Pancreas (tissue), 10 donors: Measurements from ENCODE around the gene NPTXR. TPM values are rescaled to one million over a fixed set of nuclear protein-coding genes. Genes with fewer than 3 reads are reported as not detected.

Experiments
- ATAC-seq, 4 donors: fragments of 200-7000 bp; cut with Tn5 transposase; one replicate each; pipeline versions ENCODE4 v1.8.0 to v1.9.1; 2020; ENCODE audit warnings: mild to moderate bottlenecking in 4 of 4, moderate library complexity in 4 of 4
- DNase-seq, 6 donors: peaks; one replicate each; pipeline ENCODE4 v3.0.0-alpha.2; 2020
- FAIRE-seq: peaks from 2 replicates; lab custom pipeline; 2012; peaks lifted over from hg19 to GRCh38; lab: Jason Lieb, UNC
- H3K27ac ChIP-seq, 4 donors: fragments of 200-600 bp; sonication (generic); 1 replicate in 3 of 4; 2 replicates in 1 of 4; pipeline versions ENCODE4 v1.5.0 to v1.8.0; 2020
- H3K27me3 ChIP-seq, 4 donors: fragments of 200-600 bp; one replicate each; pipeline ENCODE4 v1.8.0; 2021
- H3K36me3 ChIP-seq, 3 donors: fragments of 200-600 bp; sonication (generic) in 1 of 3; one replicate each; pipeline versions ENCODE4 v1.5.0 to v1.8.0; 2020 to 2021
- H3K4me1 ChIP-seq, 3 donors: fragments of 200-600 bp; one replicate each; pipeline ENCODE4 v1.8.0; 2021
- H3K4me3 ChIP-seq, 4 donors: fragments of 200-600 bp; sonication (generic) in 2 of 4; one replicate each; pipeline versions ENCODE4 v1.5.0 to v1.8.0; 2020 to 2021
- H3K9me3 ChIP-seq, 4 donors: fragments of 200-600 bp; one replicate each; pipeline ENCODE4 v1.8.0; 2021
- CTCF ChIP-seq, 4 donors: fragments of 200-600 bp; sonication (generic) in 3 of 4; IDR thresholded peaks; one replicate each; pipeline versions ENCODE4 v1.5.0 to v1.8.0; 2021; ENCODE audit warnings: antibody characterized with exemption in 4 of 4
- WGBS, 2 donors: extraction: QIAGEN DNeasy Blood & Tissue Kit; methylation state at CpG; one replicate each; pipeline ENCODE4 v1.1.7; 2013; 5-methylcytosine and 5-hydroxymethylcytosine counted together
- intact Hi-C, 3 donors: fragments of 100-400 bp; cut with DNase I; formaldehyde crosslinking; loops; one replicate each; pipeline versions ENCODE4 v1.11.1 to v1.14.2; 2022
- polyA plus RNA-seq, 2 donors: library from polyadenylated mRNA; stranded (reverse); fragments of 200-250 nt; gene quantifications; one replicate each; pipeline ENCODE4 v1.2.3, GENCODE V29; 2013
- total RNA-seq, 6 donors: library from RNA; stranded (reverse); fragmentation: NEBNext Ultra II Directional in 4 of 6; extraction: Animal tissue kit (Norgen Biotek cat#: 25700) in 4 of 6; gene quantifications; one replicate each; pipeline versions ENCODE4 v1.2.1 to v1.2.4, GENCODE V29; 2021 to 2023
- donor health status: healthy with polysubstance abuse.
- donor health status: DM: no; HTN: no; CAD: no; lungs with moderate emphysema.
- donor health status: DM: no; HTN: no; CAD: no.
- donor health status: control.
- donor health status: control.
- donor health status: Bipolar disorder and iron deficiency.
- donor health status: DM: yes; HTN: yes; CAD: no.
- donor health status: DM: no; HTN: no; CAD: no.
- donor health status: DM: no; HTN: no; CAD: no.
- donor health status: DM: yes; HTN: yes; CAD: no.

The NPTXR gene
- total and polyA plus RNA-seq, 8 donors: 3.0 to 11.0 (median 5.3) TPM

GRCh38 chr22:38834991-38835390, 8.8 kb downstream of the NPTXR start:
- H3K36me3 ChIP-seq: no peaks in the 10 kb centered on the region
- no peak overlapping the region for H3K4me3 ChIP-seq
- no peaks in the 10 kb centered on the region for H3K27me3 ChIP-seq
- H3K4me1 ChIP-seq: no peaks in the 10 kb centered on the region
- peak in 2 of 4 donors; percentile 22 to 42 for ATAC-seq
- intact Hi-C loops: no loop called here
- 76 to 78% methylated on average over 5 of the region's 5 CpGs for WGBS, 2 donors
- TF ChIP-seq CTCF (IDR thresholded peaks at IDR 0.05): no peak
- no peak overlapping the region for H3K27ac ChIP-seq
- no peaks in the 10 kb centered on the region for H3K9me3 ChIP-seq
- FAIRE-seq: no peak
- peak in 1 of 6 donors; percentile 29 for DNase-seq

- Histone ChIP-seq H3K36me3 (no peaks in the 10 kb centered on the region), H3K9me3 (no peaks in the 10 kb centered on the region), H3K4me3 (no peak overlapping the region), H3K27me3 (no peaks in the 10 kb centered on the region), H3K27ac (no peak overlapping the region), H3K4me1 (no peaks in the 10 kb centered on the region)
- intact Hi-C loops: no loop called here
- 84 to 96% methylated on average over 13 of the region's 13 CpGs for WGBS, 2 donors
- FAIRE-seq (no peak), DNase-seq (no peak), ATAC-seq (no peak)
- TF ChIP-seq CTCF (IDR thresholded peaks at IDR 0.05): no peak
Observed at GRCh38 chr22:38834215-38834953, 9.4 kb downstream of the NPTXR start.

GRCh38 chr22:38833061-38833460, 10.8 kb downstream of the NPTXR start:
- 75 to 86% methylated on average over 3 of the region's 3 CpGs for WGBS, 2 donors
- Histone ChIP-seq H3K4me3 (no peak overlapping the region), H3K27ac (no peak overlapping the region), H3K4me1 (no peaks in the 10 kb centered on the region), H3K36me3 (no peaks in the 10 kb centered on the region), H3K9me3 (no peaks in the 10 kb centered on the region), H3K27me3 (no peaks in the 10 kb centered on the region)
- intact Hi-C loops: no loop called here
- no peak for TF ChIP-seq CTCF (IDR thresholded peaks at IDR 0.05)
- ATAC-seq (no peak), DNase-seq (no peak), FAIRE-seq (no peak)

- FAIRE-seq: no peak
- Histone ChIP-seq H3K36me3 (no peaks in the 10 kb centered on the region), H3K9me3 (no peaks in the 10 kb centered on the region), H3K4me1 (no peaks in the 10 kb centered on the region), H3K27me3 (no peaks in the 10 kb centered on the region), H3K27ac (no peak overlapping the region), H3K4me3 (no peak overlapping the region)
- DNase-seq: peak in 1 of 6 donors; percentile 49
- intact Hi-C loops: no loop called here
- no peak for TF ChIP-seq CTCF (IDR thresholded peaks at IDR 0.05)
- WGBS, 2 donors: 86 to 87% methylated on average over 30 of the region's 30 CpGs
- ATAC-seq: peak in 1 of 4 donors; percentile 40
Observed at GRCh38 chr22:38832005-38832978, 11.5 kb downstream of the NPTXR start.
